A549 (cell line): ENCODE results near the gene ELOB. TPM values are rescaled to one million over a fixed set of nuclear protein-coding genes. Genes with fewer than 3 reads are reported as not detected.

Experiments
- ATAC-seq, 2 experiments: fragments of 200-7000 bp in 1 of 2; fragments of >200 bp in 1 of 2; cut with Nextera tagmentation in 1 of 2; cut with Tn5 transposase in 1 of 2; 3 replicates each; pipeline versions ENCODE4 v1.8.0 to v1.9.1; 2018 to 2020; ENCODE audit warnings: mild to moderate bottlenecking in 1 of 2, moderate library complexity in 1 of 2
- CTCF ChIA-PET: fragments of 300-600 bp; sonication (Branson Sonifier 250); formaldehyde crosslinking; extraction: SDS; loops from one replicate; lab custom pipeline; 2021; ENCODE audit warnings: antibody characterized with exemption, inconsistent platforms; lab: Yijun Ruan, JAX
- POLR2A ChIA-PET: fragments of 350-600 bp; formaldehyde crosslinking; extraction: SDS; loops from one replicate; lab custom pipeline; 2021; ENCODE audit warnings: antibody characterized with exemption, inconsistent platforms; lab: Yijun Ruan, JAX
- DNase-seq, 2 experiments: peaks; one replicate each; pipeline versions ENCODE4 v3.0.0 to v3.0.0-alpha.2; 2011 to 2016; ENCODE audit warnings: low read depth in 1 of 2, low spot score in 1 of 2
- FAIRE-seq: peaks from 2 replicates; lab custom pipeline; 2011; peaks lifted over from hg19 to GRCh38; lab: Jason Lieb, UNC
- H3K27ac ChIP-seq, 2 experiments: fragments of >200 bp; sonication (Bioruptor Twin); formaldehyde crosslinking; 3 replicates each; pipeline ENCODE4 v1.5.1; 2016 to 2017
- H3K4me1 ChIP-seq: fragments of >200 bp; sonication (Bioruptor Twin); formaldehyde crosslinking; 3 replicates; pipeline ENCODE4 v1.6.1; 2016
- H3K4me2 ChIP-seq: fragments of >200 bp; sonication (Bioruptor Twin); formaldehyde crosslinking; 3 replicates; pipeline ENCODE4 v1.6.1; 2016
- H3K4me3 ChIP-seq: fragments of >200 bp; sonication (Bioruptor Twin); formaldehyde crosslinking; 3 replicates; pipeline ENCODE4 v1.5.1; 2016
- H3K9me3 ChIP-seq: fragments of >200 bp; sonication (Bioruptor Twin); formaldehyde crosslinking; 3 replicates; pipeline ENCODE4 v1.6.1; 2016
- BHLHE40 ChIP-seq: IDR thresholded peaks from 2 replicates; pipeline ENCODE4 v1.6.1; 2012; ENCODE audit warnings: low read depth, low read length, inconsistent platforms
- CBX2 ChIP-seq: fragments of 200-600 bp; sonication (generic); IDR thresholded peaks from 2 replicates; pipeline ENCODE4 v1.6.1; 2016; ENCODE audit warnings: low read depth, mild to moderate bottlenecking, borderline replicate concordance
- CEBPB ChIP-seq, 2 experiments: fragments of >200 bp in 1 of 2; sonication (Bioruptor Twin) in 1 of 2; formaldehyde crosslinking in 1 of 2; IDR thresholded peaks; 2 replicates each; pipeline ENCODE4 v1.6.1; 2012 to 2016
- CTCF ChIP-seq: fragments of >200 bp; sonication (Bioruptor Twin); formaldehyde crosslinking; IDR thresholded peaks from 3 replicates; pipeline ENCODE4 v1.5.1; 2016
- FOSB ChIP-seq: fragments of 250-450 bp; sonication (Bioruptor Pico); IDR thresholded peaks from 2 replicates; pipeline ENCODE4 v1.5.0; 2020; ENCODE audit warnings: mild to moderate bottlenecking, moderate library complexity
- HES2 ChIP-seq: fragments of >200 bp; sonication (Bioruptor Twin); formaldehyde crosslinking; IDR thresholded peaks from 2 replicates; pipeline ENCODE4 v1.6.1; 2016
- HOXB5 ChIP-seq: fragments of 250-450 bp; sonication (Bioruptor Pico); IDR thresholded peaks from 2 replicates; pipeline ENCODE4 v1.5.0; 2020; ENCODE audit warnings: mild to moderate bottlenecking, moderate library complexity
- JUNB ChIP-seq: fragments of >200 bp; sonication (Bioruptor Twin); formaldehyde crosslinking; IDR thresholded peaks from 2 replicates; pipeline ENCODE4 v1.6.1; 2016
- KDM1A ChIP-seq: fragments of 200-600 bp; sonication (generic); IDR thresholded peaks from 2 replicates; pipeline ENCODE4 v1.6.1; 2016; ENCODE audit warnings: low read depth, mild to moderate bottlenecking
- NPAS2 ChIP-seq: fragments of 250-450 bp; sonication (Bioruptor Pico); IDR thresholded peaks from 2 replicates; pipeline ENCODE4 v1.8.0; 2022; ENCODE audit warnings: mild to moderate bottlenecking, moderate library complexity, borderline replicate concordance
- PHF8 ChIP-seq: fragments of 200-600 bp; sonication (generic); IDR thresholded peaks from 2 replicates; pipeline ENCODE4 v1.6.1; 2016; ENCODE audit warnings: low read depth, mild to moderate bottlenecking, antibody characterized with exemption, moderate library complexity, borderline replicate concordance
- RAD21 ChIP-seq, 2 experiments: fragments of >200 bp in 1 of 2; sonication (Bioruptor Twin) in 1 of 2; formaldehyde crosslinking in 1 of 2; IDR thresholded peaks in 1 of 2; conservative IDR thresholded peaks in 1 of 2; 2 replicates in 1 of 2; 3 replicates in 1 of 2; pipeline ENCODE4 v1.6.1; 2012 to 2018; ENCODE audit warnings: inconsistent platforms in 1 of 2
- RARB ChIP-seq: fragments of 250-450 bp; sonication (Bioruptor Pico); IDR thresholded peaks from 2 replicates; pipeline ENCODE4 v1.8.0; 2021; ENCODE audit warnings: mild to moderate bottlenecking, moderate library complexity
- RNF2 ChIP-seq: fragments of 200-600 bp; sonication (generic); IDR thresholded peaks from 2 replicates; pipeline ENCODE4 v1.6.1; 2016; ENCODE audit warnings: low read depth, mild to moderate bottlenecking, antibody characterized with exemption, moderate library complexity, borderline replicate concordance
- SMC3 ChIP-seq: fragments of >200 bp; sonication (Bioruptor Twin); formaldehyde crosslinking; IDR thresholded peaks from 3 replicates; pipeline ENCODE4 v1.6.1; 2018; ENCODE audit warnings: inconsistent platforms
- SREBF2 ChIP-seq: fragments of 450-650 bp; IDR thresholded peaks from 2 replicates; pipeline ENCODE4 v1.6.1; 2014; ENCODE audit warnings: mild to moderate bottlenecking, moderate library complexity
- TFCP2L1 ChIP-seq: fragments of 250-450 bp; sonication (Bioruptor Pico); IDR thresholded peaks from 2 replicates; pipeline ENCODE4 v1.5.0; 2021; ENCODE audit warnings: mild to moderate bottlenecking
- TP53 ChIP-seq: fragments of 250-450 bp; sonication (Bioruptor Pico); IDR thresholded peaks from 2 replicates; pipeline ENCODE4 v1.5.0; 2021; ENCODE audit warnings: mild to moderate bottlenecking, moderate library complexity
- ZFP36 ChIP-seq: fragments of 450-650 bp; IDR thresholded peaks from 2 replicates; pipeline ENCODE4 v1.6.1; 2014; ENCODE audit warnings: borderline replicate concordance; ENCODE audit not compliant: partially characterized antibody
- WGBS: methylation state at CpG from one replicate; pipeline ENCODE4 v1.1.6; 2017; ENCODE audit errors: missing lambda C conversion rate; 5-methylcytosine and 5-hydroxymethylcytosine counted together
- polyA plus RNA-seq, 4 experiments: library from polyadenylated mRNA; depleted of rRNA in 3 of 4; stranded (reverse); fragments of >200 nt; fragmentation: RNase III in 1 of 4; extraction: RNeasy Plus Mini Kit Qiagen cat#74134 plus additional on column Dnase treatment in 1 of 4; gene quantifications; 2 replicates in 3 of 4; 3 replicates in 1 of 4; pipeline ENCODE4 v1.2.3, GENCODE V29; 2011 to 2017
- TF ChIP-seq, protein P1 (sequence below): fragments of 250-450 bp; sonication (Bioruptor Pico); IDR thresholded peaks from 2 replicates; pipeline ENCODE4 v1.5.0; 2021; ENCODE audit warnings: mild to moderate bottlenecking, moderate library complexity, borderline replicate concordance
- TF ChIP-seq, protein P2 (sequence below): fragments of 250-450 bp; sonication (Bioruptor Pico); IDR thresholded peaks from 2 replicates; pipeline ENCODE4 v1.5.0; 2020; ENCODE audit warnings: low read depth, mild to moderate bottlenecking, moderate library complexity
- TF ChIP-seq, protein P3 (sequence below): IDR thresholded peaks from 2 replicates; pipeline ENCODE4 v1.6.1; 2012

ELOB gene
- polyA plus RNA-seq, 2 of the 4 experiments (the other 2 are of a cell fraction) = 136 to 494 TPM

GRCh38 chr16:2787961-2788360, 10.9 kb upstream of the ELOB start:
- DNase-seq (no peak), ATAC-seq (peak in 1 of 2 experiments; percentile 27; a peak in 2 of 6 replicates), FAIRE-seq (no peak)
- Histone ChIP-seq H3K4me2 (no peak overlapping the region), H3K4me3 (no peak overlapping the region), H3K9me3 (no peaks in the 10 kb centered on the region), H3K4me1 (no peaks in the 10 kb centered on the region), H3K27ac (no peak overlapping the region)
- WGBS = 31% methylated on average over 7 of the region's 7 CpGs
- TF ChIP-seq JUNB = no peak
- no peak for TF ChIP-seq HOXB5 (CRISPR knock-in tag)
- no peak for TF ChIP-seq SMC3
- TF ChIP-seq NPAS2 (CRISPR knock-in tag) = no peak
- no peak for TF ChIP-seq BHLHE40
- ChIA-PET CTCF (interaction anchor here (1.1 to 2.9 kb wide), 3 partner anchors 9 to 80 kb away, joined by 4 to 15 read pairs (median 5); no protein-coding TSS in a partner anchor), POLR2A (no interaction called here)

DNA sequence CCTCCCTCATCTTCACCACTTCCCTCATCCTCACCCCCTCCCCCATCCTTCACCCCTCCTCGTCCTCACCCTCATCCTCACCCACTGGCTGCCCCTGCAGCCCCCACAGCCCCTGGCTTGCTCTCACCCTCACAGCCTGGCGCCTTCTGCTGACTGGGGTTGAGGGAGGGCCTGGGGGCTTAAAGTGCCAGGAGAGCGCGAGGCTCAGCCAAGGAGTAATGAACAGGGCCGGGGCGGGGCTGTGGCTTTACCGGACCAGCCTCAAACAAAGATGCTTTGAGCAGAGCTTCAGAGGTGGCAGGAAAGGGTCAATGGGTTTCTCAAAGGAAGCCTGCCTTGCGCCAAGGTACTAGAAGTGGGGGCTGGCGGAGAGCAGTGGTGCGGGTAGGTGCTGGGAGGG, 10.3 kb upstream of the ELOB start, which contains the start of gene PRSS33:
Gene PRSS33, minus strand, starts transcription at position 155 of the 400 bp plus-strand sequence. CDS start 1,013 bp downstream, outside the sequence.
- no peak within 1 kb of the TSS for H3K4me2 ChIP-seq
- POLR2A ChIA-PET = no interaction called here
- CTCF ChIA-PET = interaction anchor here (1.1 to 1.7 kb wide), 2 partner anchors 9 to 80 kb away, joined by 4 to 5 read pairs; no protein-coding TSS in a partner anchor
- no peak for FAIRE-seq
- H3K4me1 ChIP-seq = no peaks in the 10 kb centered on the region
- 0 out of 6 replicates have a peak within 1 kb of the TSS, but pooled peaks of 1 of the 2 experiments have one; percentile 34 for H3K27ac ChIP-seq
- H3K9me3 ChIP-seq = no peaks in the 10 kb centered on the region
- TF ChIP-seq CEBPB (IDR thresholded peaks at IDR 0.05) (no peak), SMC3 (no peak), ZFP36 (no peak), CTCF (no peak), HES2 (no peak), TP53 (CRISPR knock-in tag) (no peak), FOSB (CRISPR knock-in tag) (no peak), RARB (no peak), RNF2 (no peak), TFCP2L1 (no peak), CBX2 (no peak), BHLHE40 (no peak)
- TF ChIP-seq, protein P1, sequence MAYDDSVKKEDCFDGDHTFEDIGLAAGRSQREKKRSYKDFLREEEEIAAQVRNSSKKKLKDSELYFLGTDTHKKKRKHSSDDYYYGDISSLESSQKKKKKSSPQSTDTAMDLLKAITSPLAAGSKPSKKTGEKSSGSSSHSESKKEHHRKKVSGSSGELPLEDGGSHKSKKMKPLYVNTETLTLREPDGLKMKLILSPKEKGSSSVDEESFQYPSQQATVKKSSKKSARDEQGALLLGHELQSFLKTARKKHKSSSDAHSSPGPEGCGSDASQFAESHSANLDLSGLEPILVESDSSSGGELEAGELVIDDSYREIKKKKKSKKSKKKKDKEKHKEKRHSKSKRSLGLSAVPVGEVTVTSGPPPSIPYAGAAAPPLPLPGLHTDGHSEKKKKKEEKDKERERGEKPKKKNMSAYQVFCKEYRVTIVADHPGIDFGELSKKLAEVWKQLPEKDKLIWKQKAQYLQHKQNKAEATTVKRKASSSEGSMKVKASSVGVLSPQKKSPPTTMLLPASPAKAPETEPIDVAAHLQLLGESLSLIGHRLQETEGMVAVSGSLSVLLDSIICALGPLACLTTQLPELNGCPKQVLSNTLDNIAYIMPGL (CRISPR knock-in tag) = no peak
- TF ChIP-seq, protein P2, sequence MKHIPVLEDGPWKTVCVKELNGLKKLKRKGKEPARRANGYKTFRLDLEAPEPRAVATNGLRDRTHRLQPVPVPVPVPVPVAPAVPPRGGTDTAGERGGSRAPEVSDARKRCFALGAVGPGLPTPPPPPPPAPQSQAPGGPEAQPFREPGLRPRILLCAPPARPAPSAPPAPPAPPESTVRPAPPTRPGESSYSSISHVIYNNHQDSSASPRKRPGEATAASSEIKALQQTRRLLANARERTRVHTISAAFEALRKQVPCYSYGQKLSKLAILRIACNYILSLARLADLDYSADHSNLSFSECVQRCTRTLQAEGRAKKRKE (CRISPR knock-in tag) = no peak
- WGBS = 46% methylated on average over 7 of the region's 10 CpGs
- no peak for DNase-seq
- no peak within 1 kb of the TSS for H3K4me3 ChIP-seq
- 0 out of 6 replicates have a peak, but pooled peaks of 1 of the 2 experiments have one; percentile 11 for ATAC-seq

DNA sequence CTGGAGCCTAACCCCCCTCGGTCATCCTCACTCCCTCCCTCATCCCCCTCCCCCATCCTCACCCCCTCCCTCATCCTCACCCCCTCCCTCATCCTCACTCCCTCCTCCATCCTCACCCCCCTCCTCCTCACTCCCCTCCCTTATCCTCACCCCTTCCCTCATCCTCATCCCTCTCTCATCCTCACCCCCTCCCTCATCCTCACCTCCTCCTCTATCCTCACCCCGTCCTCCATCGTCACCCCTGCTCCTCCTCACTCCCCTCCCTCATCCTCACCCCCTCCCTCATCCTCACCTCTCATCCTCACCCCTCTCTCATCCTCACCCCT, 9.7 kb upstream of the ELOB start:
- whole genome bisulfite sequencing = 43% methylated on average over 1 of the region's 3 CpGs
- ChIA-PET POLR2A (no interaction called here), CTCF (interaction anchor here (0.6 kb wide), 1 partner anchor 28 kb away, joined by 3 read pairs; no protein-coding TSS in a partner anchor)
- DNase-seq (no peak), FAIRE-seq (no peak), ATAC-seq (no peak)
- no peak overlapping the region for H3K4me2 ChIP-seq
- no peak overlapping the region for H3K4me3 ChIP-seq
- H3K4me1 ChIP-seq = no peaks in the 10 kb centered on the region
- H3K27ac ChIP-seq = no peak overlapping the region
- TF ChIP-seq PHF8 (no peak), SREBF2 (no peak), RAD21 (conservative IDR thresholded peaks at IDR 0.05 in 1 of 2, IDR thresholded peaks at IDR 0.05 in 1 of 2) (no peak), HES2 (no peak), KDM1A (no peak)
- TF ChIP-seq, protein P3, sequence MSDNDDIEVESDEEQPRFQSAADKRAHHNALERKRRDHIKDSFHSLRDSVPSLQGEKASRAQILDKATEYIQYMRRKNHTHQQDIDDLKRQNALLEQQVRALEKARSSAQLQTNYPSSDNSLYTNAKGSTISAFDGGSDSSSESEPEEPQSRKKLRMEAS = no peak
- H3K9me3 ChIP-seq = no peaks in the 10 kb centered on the region
